ENCODE data around the gene RNF145. TPM values are rescaled to one million over a fixed set of nuclear protein-coding genes. Genes with fewer than 3 reads are reported as not detected.
A peak's percentile ranks its signal among the peaks of the same experiment; 100 is the strongest.

RNF145 gene
- total RNA-seq, 6 experiments from 2014 or later = 69.8 to 88.1 (median 78.6) TPM

- Mint-ChIP-seq H3K36me3 (ENCODE audit: low read depth) (peaks cover 55% of the 10 kb centered on the region), H3K9me3 (no peaks in the 10 kb centered on the region), H3K4me1 (ENCODE audit: low read depth) (peaks cover 62% of the 10 kb centered on the region), H3K27me3 (ENCODE audit: insufficient read depth) (0 out of 2 replicates have a peak, but pooled peaks cover 2% of the 10 kb centered on the region), H3K27ac (peak overlapping the region; percentile 4; the same call in 1 of the 2 replicates), H3K4me3 (no peak overlapping the region)
- no peak for DNase-seq
- no peak for TF ChIP-seq CTCF (IDR thresholded peaks at IDR 0.05)
These were observed 9.6 kb downstream of the RNF145 start for GRCh38 chr5:159199780-159200179.

DNA sequence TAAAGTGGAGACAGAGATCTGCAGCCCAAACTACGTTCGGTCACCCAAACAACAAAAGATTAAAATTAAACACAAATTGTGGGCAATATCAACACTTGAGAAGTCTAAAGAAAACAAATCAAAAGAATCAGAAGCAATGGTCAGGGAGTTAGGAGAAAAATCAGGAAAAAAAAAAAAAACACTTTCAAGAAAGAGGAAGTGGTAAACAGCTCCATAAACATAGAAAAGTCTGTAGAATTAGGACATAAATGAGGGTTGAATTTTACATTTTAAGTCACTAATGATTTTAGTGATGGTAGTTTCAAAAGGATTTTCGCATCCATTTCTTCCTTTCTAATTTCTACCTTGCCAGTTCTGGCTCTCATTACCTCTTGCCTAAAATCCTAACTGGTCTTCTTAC, 10.1 kb downstream of the RNF145 start:
- Mint-ChIP-seq H3K9me3 (no peaks in the 10 kb centered on the region), H3K4me1 (ENCODE audit: low read depth) (peaks cover 56% of the 10 kb centered on the region), H3K36me3 (ENCODE audit: low read depth) (peaks cover 55% of the 10 kb centered on the region), H3K27me3 (ENCODE audit: insufficient read depth) (0 out of 2 replicates have a peak, but pooled peaks cover 2% of the 10 kb centered on the region), H3K4me3 (no peak overlapping the region), H3K27ac (peak overlapping the region; percentile 4; the same call in 1 of the 2 replicates)
- no peak for TF ChIP-seq CTCF (IDR thresholded peaks at IDR 0.05)
- no peak for DNase-seq

GRCh38 chr5:159198063-159199036, 11.0 kb downstream of the RNF145 start:
- H3K4me1 Mint-ChIP-seq (ENCODE audit: low read depth) = peaks cover 48% of the 10 kb centered on the region
- TF ChIP-seq CTCF (IDR thresholded peaks at IDR 0.05) = no peak
- no peaks in the 10 kb centered on the region for H3K9me3 Mint-ChIP-seq
- no peak overlapping the region for H3K4me3 Mint-ChIP-seq
- no peak overlapping the region for H3K27ac Mint-ChIP-seq
- DNase-seq = no peak
- peaks cover 61% of the 10 kb centered on the region for H3K36me3 Mint-ChIP-seq (ENCODE audit: low read depth)
- 0 out of 2 replicates have a peak, but pooled peaks cover 2% of the 10 kb centered on the region for H3K27me3 Mint-ChIP-seq (ENCODE audit: insufficient read depth)

DNA sequence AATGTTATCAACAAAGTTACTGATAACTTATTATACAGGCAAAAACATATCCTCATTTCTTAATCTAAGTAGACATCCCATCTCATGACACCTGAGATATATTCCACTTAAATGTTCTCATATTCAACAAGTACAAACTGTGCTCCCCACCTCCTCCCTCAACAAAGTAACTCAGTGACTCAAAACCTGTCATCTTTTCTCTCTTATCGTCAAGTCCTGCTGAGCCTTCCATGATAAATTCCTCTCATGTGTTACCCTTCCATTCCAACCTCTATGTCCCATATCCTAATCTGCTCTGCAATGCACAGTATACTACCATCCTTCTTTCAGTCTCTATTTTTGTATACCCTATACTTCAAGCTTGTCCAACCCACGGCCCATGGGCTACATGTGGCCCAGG, 13.6 kb downstream of the RNF145 start:
- Mint-ChIP-seq H3K36me3 (ENCODE audit: low read depth) (peaks cover 70% of the 10 kb centered on the region), H3K27me3 (ENCODE audit: insufficient read depth) (0 out of 2 replicates have a peak, but pooled peaks cover 2% of the 10 kb centered on the region), H3K4me1 (ENCODE audit: low read depth) (peaks cover 44% of the 10 kb centered on the region), H3K27ac (no peak overlapping the region), H3K9me3 (no peaks in the 10 kb centered on the region), H3K4me3 (no peak overlapping the region)
- no peak for DNase-seq
- no peak for TF ChIP-seq CTCF (IDR thresholded peaks at IDR 0.05)

DNA sequence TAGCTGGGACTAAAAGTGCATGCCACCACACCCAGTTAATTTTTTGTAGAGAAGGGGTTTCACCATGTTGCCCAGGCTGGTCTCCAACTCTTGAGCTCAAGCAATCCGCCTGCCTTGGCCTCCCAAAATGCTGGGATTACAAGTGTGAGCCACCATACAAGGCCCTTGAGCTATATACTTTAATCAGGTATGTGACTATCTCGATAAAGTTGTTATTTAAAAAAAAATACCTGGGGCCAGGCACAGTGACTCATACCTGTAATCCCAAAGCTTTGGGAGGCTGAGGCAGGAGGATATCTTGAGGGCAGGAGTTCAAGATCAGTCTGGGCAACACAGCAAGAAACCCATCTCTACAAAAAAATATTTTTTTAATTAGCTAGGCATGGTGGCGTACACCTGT, 19.2 kb downstream of the RNF145 start:
- peaks cover 59% of the 10 kb centered on the region for H3K36me3 Mint-ChIP-seq (ENCODE audit: low read depth)
- no peak for DNase-seq
- H3K27ac Mint-ChIP-seq = peak overlapping the region; percentile 63; the same call in 1 of the 2 replicates
- H3K4me3 Mint-ChIP-seq = no peak overlapping the region
- no peaks in the 10 kb centered on the region for H3K9me3 Mint-ChIP-seq
- no peaks in the 10 kb centered on the region for H3K27me3 Mint-ChIP-seq (ENCODE audit: insufficient read depth)
- no peak for TF ChIP-seq CTCF (IDR thresholded peaks at IDR 0.05)
- peaks cover 53% of the 10 kb centered on the region for H3K4me1 Mint-ChIP-seq (ENCODE audit: low read depth)

Data from HFFc6 (cell line).